Activated T-cell treated with anti-CD3 and anti-CD28 coated beads for 4 hours (primary cell): ENCODE data around the gene TAF11L5.
A peak's percentile ranks its signal among the peaks of the same experiment; 100 is the strongest.
"Not testable (repeated sequence)": the region's sequence is repeated elsewhere in the genome, so short reads cannot be mapped to it uniquely, and the experiment has no call there.

ENCODE experiments used
- DNase-seq: peaks from one replicate; pipeline ENCODE4 v3.0.0-alpha.2; 2020

TAF11L5 gene

DNA sequence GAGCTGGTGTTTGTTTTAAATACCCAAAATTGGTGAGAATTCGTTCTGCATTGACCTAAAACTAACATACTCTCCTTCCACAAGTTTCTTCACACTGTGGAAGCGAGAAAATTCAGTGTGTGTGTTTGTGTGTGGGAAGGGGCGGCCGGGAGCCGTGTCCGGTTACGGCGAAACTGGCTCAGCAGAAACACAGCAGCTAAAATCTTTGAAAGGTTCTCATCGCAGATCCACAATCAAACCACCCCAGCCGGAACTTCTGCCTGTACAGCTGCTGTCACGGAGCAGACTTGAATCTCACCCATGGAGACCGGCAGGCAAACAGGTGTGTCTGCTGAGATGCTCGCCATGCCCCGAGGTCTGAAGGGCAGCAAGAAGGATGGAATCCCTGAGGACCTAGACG lies at the start of gene TAF11L5:
TSS of gene TAF11L5 (plus strand) at position 301 of the 400 bp plus-strand sequence.
- not testable (repeated sequence) for DNase-seq

DNA sequence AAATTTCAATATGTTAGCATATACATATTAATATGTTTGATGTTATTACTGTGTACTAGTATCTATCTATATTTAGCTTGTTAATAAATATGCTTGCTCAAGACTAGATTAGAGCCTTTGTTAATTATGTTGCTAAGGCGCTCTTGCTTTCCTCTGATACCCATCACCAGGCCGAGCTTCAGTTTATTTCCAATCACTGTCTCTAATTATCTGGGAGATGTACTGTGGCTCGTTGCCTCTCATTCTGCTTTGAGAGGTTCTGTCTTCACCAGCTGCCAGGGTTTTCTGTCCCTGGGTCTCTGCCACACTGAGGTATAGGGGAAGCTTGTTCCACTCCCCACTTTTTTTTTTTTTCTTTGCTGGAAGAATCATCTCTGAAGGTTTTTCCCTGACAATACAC lies 48.0 kb upstream of the TAF11L5 start:
- DNase-seq: no peak

DNA sequence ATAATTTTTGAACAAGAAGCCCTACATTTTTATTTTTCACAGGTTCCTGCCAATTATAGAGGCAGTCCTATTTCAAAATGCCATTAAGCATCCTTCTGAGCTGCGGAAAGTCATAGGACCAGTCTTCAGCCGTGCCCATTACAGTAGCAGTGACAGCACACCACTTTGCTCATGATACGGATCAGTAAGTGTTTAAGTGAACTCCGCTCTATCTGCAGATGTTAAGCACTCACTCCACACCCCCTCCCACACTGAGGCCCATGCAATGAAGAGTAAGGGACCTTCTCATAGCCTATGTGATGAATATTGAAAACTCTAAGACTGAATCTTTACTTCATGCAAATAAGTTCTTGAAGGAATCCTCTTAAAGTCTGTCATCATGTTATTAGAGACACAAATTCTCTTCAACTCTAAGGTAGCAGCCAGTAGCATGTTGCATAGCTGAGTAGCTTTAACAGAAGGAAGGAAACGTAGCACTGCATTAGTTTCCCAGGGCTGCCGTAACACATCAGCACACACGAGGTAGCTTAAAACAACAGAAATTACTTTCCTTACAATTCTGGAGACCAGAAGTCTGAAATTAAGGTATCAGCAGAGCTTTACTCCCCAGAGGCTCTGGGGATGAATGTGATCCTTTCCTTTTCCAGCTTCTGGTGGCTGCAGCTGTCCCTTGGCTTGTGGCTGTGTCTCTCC lies 47.3 kb upstream of the TAF11L5 start:
- DNase-seq: no peak

DNA sequence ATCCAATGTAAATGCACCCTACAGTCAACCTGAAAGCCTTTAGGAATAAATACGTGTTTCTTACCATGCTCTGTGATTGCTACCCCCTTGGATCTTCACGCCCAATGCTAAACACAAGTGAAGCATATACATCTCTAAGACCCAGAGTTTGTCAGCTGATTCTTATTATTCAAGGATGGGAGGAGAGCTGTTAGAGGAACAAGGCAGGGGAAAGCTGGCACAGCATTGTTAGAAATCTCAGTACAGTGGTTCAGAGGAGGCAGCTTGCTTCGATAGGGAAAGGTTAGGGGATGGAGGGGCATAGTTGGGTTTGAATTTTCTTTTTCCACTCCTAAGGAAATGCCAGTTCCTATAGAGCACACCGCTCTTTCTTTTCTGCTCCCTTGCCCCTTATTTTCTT lies 43.7 kb upstream of the TAF11L5 start:
- DNase-seq: no peak

DNA sequence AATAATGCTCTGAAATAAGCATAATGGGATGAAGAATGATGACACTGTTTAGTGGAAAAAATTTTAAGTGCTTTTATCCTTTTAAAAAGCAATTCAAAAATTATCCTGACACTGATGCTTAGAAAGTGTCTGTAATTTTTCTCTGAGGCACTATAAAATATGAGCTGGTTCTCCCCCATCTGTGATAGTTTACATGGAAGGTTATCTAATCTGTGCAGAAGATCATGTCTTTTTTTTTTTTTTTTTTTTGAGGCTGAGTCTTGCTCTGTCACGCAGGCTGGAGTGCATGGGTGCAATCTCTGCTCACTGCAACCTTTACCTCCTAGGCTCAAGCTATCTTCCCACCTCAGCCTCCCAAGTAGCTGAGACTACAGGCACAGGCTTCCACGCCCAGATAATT lies 42.2 kb upstream of the TAF11L5 start:
- no peak for DNase-seq

DNA sequence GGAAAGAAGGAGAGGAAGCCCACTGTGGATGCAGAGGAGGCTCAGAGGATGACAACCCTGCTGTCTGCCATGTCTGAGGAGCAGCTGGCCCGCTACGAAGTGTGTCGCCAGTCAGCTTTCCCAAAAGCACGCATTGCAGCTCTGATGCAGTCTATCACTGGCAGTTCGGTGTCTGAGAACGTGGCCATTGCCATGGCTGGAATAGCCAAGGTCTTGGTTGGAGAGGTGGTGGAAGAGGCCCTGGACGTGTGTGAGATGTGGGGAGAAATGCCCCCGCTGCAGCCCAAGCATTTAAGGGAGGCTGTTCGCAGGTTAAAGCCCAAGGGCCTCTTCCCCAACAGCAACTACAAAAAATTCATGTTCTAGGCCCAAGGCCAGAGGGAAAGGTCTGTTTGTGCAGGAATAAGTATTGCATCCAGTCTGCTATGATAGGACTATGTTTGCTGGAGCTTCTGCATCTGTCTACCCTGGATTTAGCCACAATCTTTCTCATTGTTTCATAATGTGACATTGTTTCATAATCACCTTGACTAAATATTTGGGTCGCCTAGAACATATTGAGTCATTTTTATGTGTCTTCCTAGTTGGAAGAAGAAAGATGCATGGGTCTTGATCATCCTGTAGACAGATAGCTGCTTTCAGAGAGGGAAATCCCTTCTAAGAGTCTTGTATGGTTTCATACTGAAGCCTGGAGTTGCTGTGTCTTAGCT lies 38.4 kb upstream of the TAF11L5 start:
- not testable (repeated sequence) for DNase-seq

DNA sequence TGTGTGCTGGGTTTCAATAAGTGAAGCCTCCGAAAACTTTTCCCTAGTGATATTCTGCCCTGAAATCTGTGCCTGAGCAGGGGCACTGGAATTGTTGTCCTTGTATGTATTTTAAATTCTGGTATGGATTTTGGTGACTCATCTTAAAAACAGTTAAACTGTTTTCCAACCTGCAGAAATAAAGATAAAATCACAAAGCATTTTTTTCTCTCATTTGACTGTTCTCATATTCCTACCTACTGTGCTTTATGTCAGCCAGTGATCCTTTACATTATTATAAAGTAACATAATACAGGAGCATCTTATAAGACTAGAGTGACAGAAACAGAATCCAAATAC lies 37.9 kb upstream of the TAF11L5 start:
- no peak for DNase-seq

DNA sequence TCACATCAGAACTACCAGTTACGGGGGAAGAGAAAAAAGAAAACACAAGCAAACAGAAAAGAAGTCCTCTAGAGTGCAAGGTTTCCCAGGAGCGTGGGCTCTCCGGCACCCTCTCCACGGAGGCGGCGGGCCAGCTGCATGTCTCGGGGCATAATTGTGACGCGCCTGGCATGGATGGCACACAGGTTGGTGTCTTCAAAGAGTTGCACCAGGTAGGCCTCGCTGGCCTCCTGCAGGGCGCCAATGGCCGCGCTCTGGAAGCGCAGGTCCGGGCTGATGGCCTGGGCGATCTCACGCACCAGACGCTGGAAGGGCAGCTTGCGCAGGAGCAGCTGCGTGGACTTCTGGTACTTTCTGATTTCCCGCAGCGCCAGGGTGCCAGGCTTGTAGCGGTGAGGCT lies 33.8 kb upstream of the TAF11L5 start:
- not testable (repeated sequence) for DNase-seq

DNA sequence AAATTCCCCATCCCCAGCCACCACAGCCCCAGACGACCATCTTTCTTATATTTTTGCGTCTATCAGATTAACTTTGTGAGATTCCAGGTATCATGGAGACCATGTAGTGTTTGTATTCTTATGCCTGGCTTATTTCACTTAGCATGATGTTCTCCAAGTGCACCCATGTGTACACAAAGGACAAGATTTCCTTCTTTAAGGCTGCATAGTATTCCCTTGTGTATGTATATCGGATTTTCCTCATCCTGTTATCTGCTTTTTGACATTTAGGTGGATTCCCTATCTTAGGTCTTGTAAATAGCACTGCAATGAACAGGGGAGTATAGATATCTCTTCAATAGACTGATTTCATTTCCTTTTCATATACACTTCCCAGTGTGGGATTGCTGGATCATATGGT lies 32.3 kb upstream of the TAF11L5 start:
- no peak for DNase-seq

DNA sequence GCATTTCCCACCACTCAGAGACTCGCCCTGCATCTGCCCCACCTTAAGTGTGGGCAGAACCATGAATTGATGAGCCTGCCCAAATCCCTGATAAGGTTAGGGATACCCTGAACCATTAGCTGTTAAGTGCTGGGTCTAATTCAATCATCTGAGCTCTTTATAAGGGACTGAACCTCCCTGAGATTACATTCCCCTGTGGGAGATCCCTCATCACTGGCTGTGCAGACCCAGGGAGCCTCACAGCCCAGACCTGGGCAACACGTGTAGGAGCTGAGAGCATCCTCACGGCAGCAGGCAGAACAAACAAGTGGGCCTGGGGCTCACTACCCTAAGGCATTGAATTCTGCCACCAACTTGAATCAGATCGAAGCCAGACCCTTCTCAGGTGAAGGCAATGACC lies 27.6 kb upstream of the TAF11L5 start:
- no peak for DNase-seq

DNA sequence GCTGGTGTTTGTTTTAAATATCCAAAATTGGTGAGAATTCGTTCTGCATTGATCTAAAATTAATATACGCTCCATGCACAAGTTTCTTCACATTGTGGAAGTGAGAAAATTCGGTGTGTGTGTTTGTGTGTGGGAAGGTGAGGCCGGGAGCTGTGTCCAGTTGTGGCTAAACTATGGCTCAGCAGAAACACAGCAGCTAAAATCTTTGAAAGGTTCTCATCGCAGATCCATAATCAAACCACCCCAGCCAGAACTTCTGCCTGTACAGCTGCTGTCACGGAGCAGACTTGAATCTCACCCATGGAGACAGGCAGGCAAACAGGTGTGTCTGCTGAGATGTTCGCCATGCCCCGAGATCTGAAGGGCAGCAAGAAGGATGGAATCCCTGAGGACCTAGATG lies 27.1 kb upstream of the TAF11L5 start, which contains the start of gene TAF11L2:
TSS of gene TAF11L2 (plus strand) at position 301 of the 400 bp plus-strand sequence.
- not testable (repeated sequence) for DNase-seq

DNA sequence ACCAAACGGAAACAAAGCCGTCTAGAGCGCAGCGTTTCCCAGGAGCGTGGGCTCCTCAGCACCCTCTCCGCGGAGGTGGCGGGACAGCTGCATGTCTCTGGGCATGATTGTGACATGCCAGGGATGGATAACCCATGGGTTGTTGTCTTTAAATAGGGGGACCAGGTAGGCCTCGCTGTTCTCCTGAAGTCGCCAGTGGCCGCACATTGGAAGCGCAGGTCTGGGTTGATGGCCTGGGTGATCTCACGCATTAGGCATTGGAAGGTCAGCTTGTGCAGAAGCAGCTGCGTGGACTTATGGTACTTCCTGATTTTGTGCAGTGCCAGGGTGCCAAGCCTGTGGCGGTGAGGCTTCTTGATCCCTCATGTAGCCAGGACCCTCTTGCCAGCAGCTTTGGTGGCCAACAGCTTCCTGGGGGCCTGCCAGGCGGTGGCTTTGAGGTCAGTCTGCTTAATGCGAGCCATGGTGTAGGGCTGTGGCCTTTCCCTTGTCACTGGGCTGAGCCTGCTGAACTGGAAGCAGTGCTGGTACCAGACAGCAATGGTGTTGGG lies 13.2 kb upstream of the TAF11L5 start:
- DNase-seq: no peak

DNA sequence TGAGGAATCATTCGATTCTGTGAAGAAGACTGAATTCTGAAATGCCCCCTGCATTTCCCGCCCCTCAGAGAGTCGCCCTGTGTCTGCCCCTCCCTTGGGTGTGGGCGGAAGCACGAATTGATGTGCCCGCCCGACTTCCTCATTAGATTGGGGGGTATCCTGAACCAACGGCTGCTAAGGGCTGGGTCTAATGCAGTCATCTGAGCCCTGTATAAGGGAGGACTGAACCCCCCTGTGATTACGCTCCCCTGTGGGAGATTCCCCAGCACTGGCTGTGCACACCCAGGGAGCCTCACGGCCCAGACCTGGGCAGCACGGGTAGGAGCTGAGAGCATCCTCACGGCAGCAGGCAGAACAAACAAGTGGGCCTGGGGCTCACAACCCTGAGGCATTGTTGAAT lies 7.5 kb upstream of the TAF11L5 start:
- DNase-seq: peak; percentile 7

DNA sequence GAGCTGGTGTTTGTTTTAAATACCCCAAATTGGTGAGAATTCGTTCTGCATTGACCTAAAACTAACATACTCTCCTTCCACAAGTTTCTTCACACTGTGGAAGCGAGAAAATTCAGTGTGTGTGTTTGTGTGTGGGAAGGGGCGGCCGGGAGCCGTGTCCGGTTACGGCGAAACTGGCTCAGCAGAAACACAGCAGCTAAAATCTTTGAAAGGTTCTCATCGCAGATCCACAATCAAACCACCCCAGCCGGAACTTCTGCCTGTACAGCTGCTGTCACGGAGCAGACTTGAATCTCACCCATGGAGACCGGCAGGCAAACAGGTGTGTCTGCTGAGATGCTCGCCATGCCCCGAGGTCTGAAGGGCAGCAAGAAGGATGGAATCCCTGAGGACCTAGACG lies 7.0 kb upstream of the TAF11L5 start, which contains the start of gene TAF11L3:
TSS of gene TAF11L3 (plus strand) at position 301 of the 400 bp plus-strand sequence.
- not testable (repeated sequence) for DNase-seq

DNA sequence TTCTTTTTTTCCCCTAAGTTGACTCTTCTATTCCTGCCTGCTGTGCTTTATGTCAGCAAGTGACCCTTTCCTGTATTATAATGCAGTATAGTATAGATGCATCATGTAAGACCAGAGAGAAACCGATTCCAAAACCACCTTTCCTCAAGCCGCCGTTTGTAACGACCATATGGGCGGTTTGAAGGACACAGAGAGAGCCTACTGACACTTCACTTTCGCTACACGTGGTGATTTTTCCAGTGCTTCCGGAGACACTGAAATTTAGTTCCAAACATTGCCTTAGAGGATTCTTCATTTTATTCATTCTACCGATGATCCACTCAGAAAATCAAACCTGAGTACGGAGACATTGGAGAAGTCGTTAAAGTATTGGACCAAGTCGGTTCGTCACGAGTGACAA lies 5.5 kb upstream of the TAF11L5 start:
- DNase-seq: not testable (repeated sequence)

DNA sequence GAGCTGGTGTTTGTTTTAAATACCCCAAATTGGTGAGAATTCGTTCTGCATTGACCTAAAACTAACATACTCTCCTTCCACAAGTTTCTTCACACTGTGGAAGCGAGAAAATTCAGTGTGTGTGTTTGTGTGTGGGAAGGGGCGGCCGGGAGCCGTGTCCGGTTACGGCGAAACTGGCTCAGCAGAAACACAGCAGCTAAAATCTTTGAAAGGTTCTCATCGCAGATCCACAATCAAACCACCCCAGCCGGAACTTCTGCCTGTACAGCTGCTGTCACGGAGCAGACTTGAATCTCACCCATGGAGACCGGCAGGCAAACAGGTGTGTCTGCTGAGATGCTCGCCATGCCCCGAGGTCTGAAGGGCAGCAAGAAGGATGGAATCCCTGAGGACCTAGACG lies 3.5 kb upstream of the TAF11L5 start, which contains the start of gene TAF11L4:
TSS of gene TAF11L4 (plus strand) at position 301 of the 400 bp plus-strand sequence.
- not testable (repeated sequence) for DNase-seq

DNA sequence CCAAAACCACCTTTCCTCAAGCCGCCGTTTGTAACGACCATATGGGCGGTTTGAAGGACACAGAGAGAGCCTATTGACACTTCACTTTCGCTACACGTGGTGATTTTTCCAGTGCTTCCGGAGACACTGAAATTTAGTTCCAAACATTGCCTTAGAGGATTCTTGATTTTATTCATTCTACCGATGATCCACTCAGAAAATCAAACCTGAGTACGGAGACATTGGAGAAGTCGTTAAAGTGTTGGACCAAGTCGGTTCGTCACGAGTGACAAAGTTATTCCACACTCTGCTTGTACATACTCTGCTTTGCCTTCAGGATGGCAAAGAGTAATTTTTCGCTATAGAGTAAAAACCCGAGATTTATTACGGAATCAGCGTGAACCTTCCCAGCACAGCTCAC lies 1.5 kb downstream of the TAF11L5 start:
- not testable (repeated sequence) for DNase-seq

DNA sequence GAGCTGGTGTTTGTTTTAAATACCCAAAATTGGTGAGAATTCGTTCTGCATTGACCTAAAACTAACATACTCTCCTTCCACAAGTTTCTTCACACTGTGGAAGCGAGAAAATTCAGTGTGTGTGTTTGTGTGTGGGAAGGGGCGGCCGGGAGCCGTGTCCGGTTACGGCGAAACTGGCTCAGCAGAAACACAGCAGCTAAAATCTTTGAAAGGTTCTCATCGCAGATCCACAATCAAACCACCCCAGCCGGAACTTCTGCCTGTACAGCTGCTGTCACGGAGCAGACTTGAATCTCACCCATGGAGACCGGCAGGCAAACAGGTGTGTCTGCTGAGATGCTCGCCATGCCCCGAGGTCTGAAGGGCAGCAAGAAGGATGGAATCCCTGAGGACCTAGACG lies 3.3 kb downstream of the TAF11L5 start, which contains the start of gene TAF11L6:
TSS of gene TAF11L6 (plus strand) at position 301 of the 400 bp plus-strand sequence.
- DNase-seq: not testable (repeated sequence)
